SK-N-SH treated with all-trans-retinoic acid at 6 μM for 48 hours (cell line): ENCODE data around the gene ASIC3.

Experiments used
- ATAC-seq: fragments of 200-7000 bp; cut with Tn5 transposase; 3 replicates; pipeline ENCODE4 v1.9.1; 2020; ENCODE audit warnings: mild to moderate bottlenecking, moderate library complexity
- CREB5 ChIP-seq: fragments of 250-450 bp; sonication (Bioruptor Pico); IDR thresholded peaks from 2 replicates; pipeline ENCODE4 v1.5.1; 2020; ENCODE audit warnings: low read depth, mild to moderate bottlenecking, moderate library complexity
- CSDC2 ChIP-seq: fragments of 250-450 bp; sonication (Bioruptor Pico); IDR thresholded peaks from 2 replicates; pipeline ENCODE4 v1.5.0; 2020; ENCODE audit warnings: mild to moderate bottlenecking, moderate library complexity
- ESRRG ChIP-seq: fragments of 250-450 bp; sonication (Bioruptor Pico); IDR thresholded peaks from 2 replicates; pipeline ENCODE4 v1.6.1; 2021; ENCODE audit warnings: mild to moderate bottlenecking
- ISL1 ChIP-seq: fragments of 250-450 bp; sonication (Bioruptor Pico); IDR thresholded peaks from 2 replicates; pipeline ENCODE4 v2.1.2; 2022; ENCODE audit warnings: mild to moderate bottlenecking, moderate library complexity
- OSR1 ChIP-seq: fragments of 250-450 bp; sonication (Bioruptor Pico); IDR thresholded peaks from 2 replicates; pipeline ENCODE4 v1.8.0; 2022; ENCODE audit warnings: moderate library complexity, mild to moderate bottlenecking, inconsistent platforms
- PATZ1 ChIP-seq: fragments of 250-450 bp; sonication (Bioruptor Pico); IDR thresholded peaks from 2 replicates; pipeline ENCODE4 v1.8.0; 2020; ENCODE audit warnings: mild to moderate bottlenecking, moderate library complexity, borderline replicate concordance
- POU6F1 ChIP-seq: fragments of 250-450 bp; sonication (Bioruptor Pico); IDR thresholded peaks from 2 replicates; pipeline ENCODE4 v1.8.0; 2021; ENCODE audit warnings: low read depth, mild to moderate bottlenecking, moderate library complexity, borderline replicate concordance
- PPARA ChIP-seq: fragments of 250-450 bp; sonication (Bioruptor Pico); IDR thresholded peaks from 2 replicates; pipeline ENCODE4 v1.5.0; 2020; ENCODE audit warnings: mild to moderate bottlenecking, borderline replicate concordance
- RARB ChIP-seq: fragments of 250-450 bp; sonication (Bioruptor Pico); IDR thresholded peaks from 2 replicates; pipeline ENCODE4 v1.8.0; 2021; ENCODE audit warnings: mild to moderate bottlenecking, moderate library complexity
- SNAI2 ChIP-seq: fragments of 250-450 bp; sonication (Bioruptor Pico); IDR thresholded peaks from 2 replicates; pipeline ENCODE4 v1.5.0; 2020; ENCODE audit warnings: mild to moderate bottlenecking, moderate library complexity
- TCF4 ChIP-seq: fragments of 250-450 bp; sonication (Bioruptor Pico); IDR thresholded peaks from 2 replicates; pipeline ENCODE4 v1.8.0; 2021; ENCODE audit warnings: mild to moderate bottlenecking, moderate library complexity, borderline replicate concordance
- TOX ChIP-seq: fragments of 250-450 bp; sonication (Bioruptor Pico); IDR thresholded peaks from 2 replicates; pipeline ENCODE4 v1.8.0; 2021; ENCODE audit warnings: mild to moderate bottlenecking, moderate library complexity, borderline replicate concordance
- TSHZ2 ChIP-seq: fragments of 250-450 bp; sonication (Bioruptor Pico); IDR thresholded peaks from 2 replicates; pipeline ENCODE4 v1.5.0; 2020; ENCODE audit warnings: mild to moderate bottlenecking, moderate library complexity
- ZFP3 ChIP-seq: fragments of 250-450 bp; sonication (Bioruptor Pico); IDR thresholded peaks from 2 replicates; pipeline ENCODE4 v1.5.0; 2020; ENCODE audit warnings: mild to moderate bottlenecking, moderate library complexity
- ZFP30 ChIP-seq: fragments of 450-650 bp; formaldehyde crosslinking; IDR thresholded peaks from 2 replicates; pipeline ENCODE4 v1.5.0; 2022; ENCODE audit warnings: mild to moderate bottlenecking, moderate library complexity
- ZNF565 ChIP-seq: fragments of 450-650 bp; formaldehyde crosslinking; conservative IDR thresholded peaks from 2 replicates; pipeline ENCODE4 v1.5.0; 2020; ENCODE audit warnings: low read depth, mild to moderate bottlenecking, moderate library complexity
- ZNF70 ChIP-seq: fragments of 450-650 bp; formaldehyde crosslinking; IDR thresholded peaks from 2 replicates; pipeline ENCODE4 v1.5.0; 2020; ENCODE audit warnings: mild to moderate bottlenecking, moderate library complexity
- ZNF8 ChIP-seq: fragments of 450-650 bp; formaldehyde crosslinking; IDR thresholded peaks from 2 replicates; pipeline ENCODE4 v1.5.0; 2020; ENCODE audit warnings: mild to moderate bottlenecking, moderate library complexity

ASIC3 gene

GRCh38 chr7:151074817-151075661 lies 26.7 kb downstream of the ASIC3 start (continued):
- no peak for TF ChIP-seq POU6F1 (CRISPR knock-in tag)
- TF ChIP-seq SNAI2 = no peak

- no peak for ATAC-seq
- TF ChIP-seq ESRRG (CRISPR knock-in tag) (no peak), RARB (no peak), TSHZ2 (CRISPR knock-in tag) (no peak), TOX (no peak), ISL1 (no peak), CREB5 (CRISPR knock-in tag) (no peak), OSR1 (CRISPR knock-in tag) (no peak), TCF4 (CRISPR knock-in tag) (no peak), PATZ1 (no peak)
Observed at GRCh38 chr7:151075662-151075971, 27.3 kb downstream of the ASIC3 start.

GRCh38 chr7:151075978-151076426 lies 27.7 kb downstream of the ASIC3 start:
- ATAC-seq = no peak
- no peak for TF ChIP-seq ZFP3 (CRISPR knock-in tag)
- TF ChIP-seq CSDC2 = no peak
- no peak for TF ChIP-seq ESRRG (CRISPR knock-in tag)
- no peak for TF ChIP-seq ZNF8
- TF ChIP-seq CREB5 (CRISPR knock-in tag) = no peak
- TF ChIP-seq ZNF70 (CRISPR knock-in tag) = no peak
- TF ChIP-seq ISL1 = no peak
- no peak for TF ChIP-seq PPARA (CRISPR knock-in tag)
- TF ChIP-seq SNAI2 = no peak
- TF ChIP-seq TOX = no peak
- TF ChIP-seq PATZ1 = no peak
- no peak for TF ChIP-seq TSHZ2 (CRISPR knock-in tag)
- no peak for TF ChIP-seq ZFP30 (CRISPR knock-in tag)
- no peak for TF ChIP-seq ZNF565
- TF ChIP-seq POU6F1 (CRISPR knock-in tag) = no peak
